HG03354 (cell line): ENCODE measurements around the gene LRFN4.
"Not testable (repeated sequence)": the region's sequence is repeated elsewhere in the genome, so short reads cannot be mapped to it uniquely, and the experiment has no call there.

Source experiments
- ATAC-seq: cut with Tn5 transposase; IDR thresholded peaks from one replicate; pipeline ENCODE4 v1.9.1; 2021; ENCODE audit warnings: mild to moderate bottlenecking; ENCODE audit not compliant: unreplicated experiment, poor library complexity, severe bottlenecking

Gene LRFN4

DNA sequence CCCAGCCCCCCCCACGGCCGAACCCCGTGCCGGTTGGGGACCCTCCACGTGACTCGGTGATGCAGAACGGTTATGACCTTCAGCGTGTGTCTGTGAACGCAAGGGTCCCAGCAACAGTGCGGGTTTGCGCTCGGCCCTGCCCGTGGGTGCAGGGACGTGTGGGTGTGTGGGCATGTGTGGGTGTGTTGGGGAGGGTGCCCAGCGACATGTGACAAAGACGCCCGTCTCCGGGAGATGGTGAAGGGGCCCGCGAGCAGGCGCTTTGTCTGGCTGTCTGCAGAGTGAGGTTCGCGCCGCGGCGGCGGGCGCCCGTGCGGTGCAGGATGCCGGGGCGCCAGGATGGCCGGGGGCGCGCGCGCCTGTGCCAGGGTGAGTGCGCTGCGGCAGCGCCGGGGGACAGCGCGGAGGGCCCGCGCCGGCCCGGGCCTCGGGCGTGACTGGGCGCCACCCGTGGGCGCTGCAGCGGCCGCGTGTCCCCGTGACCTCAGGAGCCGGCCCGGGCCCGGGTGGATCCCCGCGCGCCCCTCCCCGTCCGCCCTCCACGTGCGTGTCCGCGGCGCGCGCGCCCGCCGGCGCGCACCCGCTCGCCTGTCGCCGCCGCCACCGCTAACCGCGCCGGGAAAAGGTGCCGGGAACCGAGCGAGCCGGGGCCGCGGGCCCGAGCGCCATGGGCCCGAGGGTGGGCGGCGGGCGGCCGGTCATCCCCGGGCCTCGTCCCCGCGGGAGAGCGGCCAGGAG lies at the start of gene LRFN4:
TSS of gene LRFN4 (plus strand) at position 569 of the 738 bp plus-strand sequence. CDS start 681 bp downstream, outside the sequence.
- peak; percentile 44 for ATAC-seq

- no peak for ATAC-seq
These were observed 47.3 kb upstream of the LRFN4 start for GRCh38 chr11:66809592-66809991.

- no peak for ATAC-seq
These were observed 46.2 kb upstream of the LRFN4 start for GRCh38 chr11:66810576-66811185.

DNA sequence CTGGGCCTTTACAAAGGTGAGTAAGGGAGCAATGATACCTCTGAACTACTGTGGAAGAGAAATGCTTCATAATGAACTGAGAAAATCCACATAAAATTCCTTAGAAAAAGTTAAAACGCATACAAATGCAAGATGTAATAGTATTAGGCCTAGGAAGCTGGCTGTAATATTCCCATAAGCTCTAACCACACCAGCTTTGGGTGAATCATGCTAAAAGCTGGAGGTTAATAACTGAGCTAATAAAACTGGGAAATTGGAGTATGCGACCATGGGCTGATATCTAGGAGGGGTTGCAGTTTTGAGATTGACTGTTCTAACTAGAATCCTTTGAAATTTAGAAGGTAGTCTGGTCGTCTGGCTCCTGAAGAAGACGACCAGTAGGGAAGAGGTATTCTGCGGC lies 42.2 kb upstream of the LRFN4 start:
- no peak for ATAC-seq

GRCh38 chr11:66815646-66816045 lies 41.2 kb upstream of the LRFN4 start:
- no peak for ATAC-seq

DNA sequence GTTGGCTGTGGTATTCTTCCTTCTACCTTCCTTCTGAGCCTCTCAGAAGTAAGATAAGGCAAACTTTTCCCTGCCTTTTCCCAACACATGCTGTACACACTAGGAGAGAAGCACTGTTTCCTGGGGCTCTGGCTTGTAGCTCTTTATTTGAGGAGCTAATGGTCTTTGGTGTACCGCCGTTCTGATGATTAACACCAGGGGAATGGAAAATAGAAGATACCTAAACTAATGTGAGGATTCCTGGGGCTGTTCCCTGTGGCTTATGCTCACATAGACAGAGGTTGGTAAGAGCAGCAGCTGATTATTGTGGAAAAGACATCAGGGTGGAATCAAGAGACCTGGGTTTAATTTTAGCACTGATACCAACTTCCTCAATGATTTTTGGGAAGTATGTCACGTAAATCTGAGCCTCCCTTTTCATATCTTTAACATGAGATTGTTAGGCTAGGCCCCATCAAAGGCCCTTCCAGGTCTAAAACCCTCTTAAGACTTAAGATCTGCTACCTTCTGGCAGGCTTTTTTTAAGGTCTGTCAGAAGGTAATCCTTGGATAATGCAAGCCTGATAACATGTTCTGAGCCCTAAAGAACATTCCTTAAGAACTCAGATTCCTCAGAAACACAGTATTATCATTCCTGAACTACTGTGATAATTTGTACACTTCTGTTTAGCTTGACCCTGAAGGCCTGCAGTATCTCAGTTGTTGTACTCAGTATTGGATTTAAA lies 38.5 kb upstream of the LRFN4 start:
- ATAC-seq, result no peak

GRCh38 chr11:66820381-66820780 lies 36.5 kb upstream of the LRFN4 start:
- ATAC-seq, result no peak

DNA sequence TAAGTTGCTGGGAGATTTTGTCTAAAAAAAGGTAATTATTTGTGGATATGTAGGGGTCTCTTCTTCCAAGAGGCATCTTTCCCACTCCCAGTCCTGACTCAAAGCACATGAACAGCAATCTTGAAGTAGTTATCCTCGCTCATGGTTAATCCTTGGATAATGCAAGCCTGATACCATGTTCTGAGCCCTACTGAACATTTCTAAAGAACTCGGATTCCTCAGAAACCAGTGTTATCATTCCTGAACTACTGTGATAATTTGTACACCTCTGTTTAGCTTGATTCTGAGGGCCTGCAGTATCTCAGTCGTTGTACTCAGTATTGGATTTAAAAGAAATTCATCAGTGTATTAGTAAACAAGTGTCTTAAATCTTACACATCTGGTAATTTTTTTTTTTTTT lies 36.0 kb upstream of the LRFN4 start:
- no peak for ATAC-seq

DNA sequence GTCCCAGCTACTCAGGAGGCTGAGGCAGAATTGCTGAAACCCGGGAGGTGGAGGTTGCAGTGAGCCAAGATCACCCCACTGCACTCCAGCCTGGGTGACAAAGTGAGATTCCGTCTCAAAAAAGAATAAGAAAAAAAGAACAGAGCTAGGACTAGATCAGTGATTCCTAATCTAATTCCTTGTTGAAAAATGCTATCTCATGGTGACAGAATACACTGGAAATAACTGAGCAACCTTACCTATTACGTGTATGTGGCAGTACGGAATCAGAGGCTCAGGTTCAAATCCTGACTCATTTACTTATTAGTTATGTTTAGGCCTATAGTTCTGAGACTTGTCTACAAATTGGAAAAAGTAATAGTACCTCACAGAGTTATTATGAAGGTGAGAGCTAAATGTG lies 33.2 kb upstream of the LRFN4 start:
- ATAC-seq, result no peak

- ATAC-seq, result not testable (repeated sequence)
These were observed 32.3 kb upstream of the LRFN4 start for GRCh38 chr11:66824573-66824972.

DNA sequence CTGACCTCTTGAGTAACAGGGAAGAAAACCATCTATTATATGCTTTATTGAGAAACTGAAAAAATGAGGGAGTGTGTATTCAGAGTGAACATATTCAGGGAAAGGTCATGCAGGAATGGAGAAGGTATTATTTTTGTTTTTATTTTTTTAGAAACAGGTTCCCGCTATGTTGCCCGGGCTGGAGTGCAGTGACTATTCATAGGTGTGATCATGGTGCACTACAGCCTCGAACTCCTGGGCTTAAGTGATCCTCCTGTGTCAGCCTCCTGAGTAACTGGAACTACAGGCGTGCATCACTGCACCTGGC lies 22.4 kb upstream of the LRFN4 start:
- no peak for ATAC-seq

DNA sequence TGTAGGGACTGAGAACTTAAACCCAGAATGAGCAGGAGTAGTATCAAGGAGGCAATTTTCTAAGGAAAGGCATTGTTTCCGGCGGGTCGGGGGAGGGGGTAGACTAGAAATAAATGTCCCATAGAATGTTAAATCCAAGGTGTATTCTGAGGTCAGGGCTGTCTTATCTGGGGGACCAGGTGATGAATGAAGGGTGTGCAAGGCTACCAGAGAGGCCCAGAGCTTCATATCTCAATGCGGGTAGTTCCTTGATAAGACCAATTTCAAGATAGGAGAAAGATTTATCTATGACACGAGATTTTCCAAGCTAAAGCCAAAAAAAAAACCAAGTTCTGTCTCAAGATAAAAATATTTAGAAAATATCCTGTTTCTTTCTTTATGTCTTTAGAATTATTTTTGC lies 21.9 kb upstream of the LRFN4 start:
- no peak for ATAC-seq

DNA sequence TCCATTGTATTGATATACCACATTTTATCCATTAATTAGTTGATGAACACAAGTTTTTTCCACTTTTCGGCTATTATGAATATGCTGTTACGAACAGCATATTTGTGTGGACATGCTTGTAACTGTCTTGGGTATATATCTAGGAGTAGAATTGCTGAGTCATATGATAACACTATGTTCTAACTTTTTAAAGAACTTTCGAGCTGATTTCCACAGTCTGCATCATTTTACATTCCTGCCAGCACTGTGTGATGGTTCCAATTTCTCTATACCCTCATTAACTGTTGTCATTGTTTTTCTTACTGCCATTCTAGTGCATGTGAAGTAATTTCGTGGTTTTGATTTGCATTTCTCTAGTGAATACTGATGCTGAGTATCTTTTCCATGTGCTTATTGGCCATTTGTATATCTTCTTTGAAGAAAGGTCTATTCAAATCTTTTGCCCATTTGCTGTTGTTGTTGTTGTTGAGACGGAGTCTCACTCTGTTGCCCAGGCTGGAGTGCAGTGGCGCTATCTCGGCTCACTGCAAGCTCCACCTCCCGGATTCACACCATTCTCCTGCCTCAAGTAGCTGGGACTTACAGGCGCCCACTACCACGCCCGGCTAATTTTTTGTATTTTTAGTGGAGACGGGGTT lies 21.0 kb upstream of the LRFN4 start:
- ATAC-seq, result no peak

GRCh38 chr11:66840317-66841091 lies 16.4 kb upstream of the LRFN4 start:
- ATAC-seq, result no peak

DNA sequence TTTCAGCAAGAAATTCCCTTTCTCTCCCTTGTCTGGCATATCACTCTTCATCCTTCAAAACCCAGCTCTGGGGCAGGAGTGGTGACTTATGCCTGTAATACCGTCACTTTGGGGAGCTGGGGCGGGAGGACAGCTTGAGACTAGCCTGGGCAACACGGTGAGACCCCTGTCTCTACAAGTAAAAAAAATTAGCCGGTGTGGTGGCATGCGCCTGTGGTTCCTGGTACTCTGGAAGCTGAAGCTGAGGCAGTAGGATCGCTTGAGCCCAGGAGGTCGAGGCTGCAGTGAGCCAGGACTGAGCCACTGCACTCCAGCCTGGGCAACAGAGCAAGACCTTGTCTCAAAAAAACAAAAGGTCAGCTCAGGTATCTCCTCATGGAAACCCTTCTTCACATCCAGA lies 15.0 kb upstream of the LRFN4 start:
- no peak for ATAC-seq

DNA sequence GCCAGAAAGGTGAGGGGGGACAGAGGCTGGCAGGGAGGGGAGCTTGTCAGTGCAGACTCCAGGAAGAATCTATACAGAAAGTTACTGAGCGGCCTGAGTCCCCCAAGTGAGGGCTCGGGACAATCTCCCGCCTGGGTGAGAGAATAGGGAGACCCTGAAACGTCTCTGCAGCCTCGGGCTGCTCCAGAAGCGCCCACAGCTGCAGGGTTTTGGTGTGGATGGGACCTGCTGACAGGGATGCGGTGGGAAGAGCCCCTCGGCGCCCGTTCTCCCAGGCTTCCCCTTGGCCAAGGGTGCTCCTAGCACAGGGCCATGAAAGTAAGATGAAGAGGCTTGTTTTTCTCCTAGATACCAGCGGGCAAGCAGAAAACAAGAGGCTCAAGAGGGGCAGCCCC lies 14.4 kb upstream of the LRFN4 start:
- no peak for ATAC-seq

- peak; percentile 85 for ATAC-seq
These were observed 13.7 kb upstream of the LRFN4 start, which contains the start of gene RCE1 for GRCh38 chr11:66842896-66843775. RCE1 (plus strand) TSS chr11:66843441; CDS start chr11:66843456, 15 bp downstream.

DNA sequence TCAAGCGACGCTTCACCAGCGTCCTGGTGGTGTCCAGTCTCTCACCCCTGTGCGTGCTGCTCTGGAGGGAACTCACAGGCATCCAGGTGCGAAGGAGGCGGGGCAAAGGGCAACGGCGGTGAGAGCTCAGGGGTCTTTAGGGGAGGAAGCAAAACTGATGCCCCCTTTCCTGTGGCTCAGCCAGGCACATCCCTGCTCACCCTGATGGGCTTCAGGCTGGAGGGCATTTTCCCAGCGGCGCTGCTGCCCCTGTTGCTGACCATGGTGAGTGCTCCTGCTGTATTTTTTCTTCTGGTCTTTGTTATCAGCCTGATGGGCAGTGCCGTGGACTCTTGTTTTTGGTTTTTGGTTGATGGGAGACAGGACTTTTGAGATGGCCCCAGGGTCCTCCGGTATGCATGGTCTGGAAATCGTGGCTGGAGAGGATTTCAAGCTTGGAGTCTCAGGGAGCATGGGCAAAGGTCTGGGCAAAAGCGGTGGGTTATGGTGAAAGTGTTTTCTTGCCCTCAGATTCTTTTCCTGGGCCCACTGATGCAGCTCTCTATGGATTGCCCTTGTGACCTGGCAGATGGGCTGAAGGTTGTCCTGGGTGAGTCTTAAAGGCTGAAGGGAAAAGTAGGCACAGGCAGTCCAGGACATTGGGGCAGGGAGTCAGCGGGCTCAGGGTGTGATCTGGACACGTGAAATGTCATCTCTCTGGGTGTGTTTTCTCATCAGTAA lies 12.9 kb upstream of the LRFN4 start:
- ATAC-seq, result no peak
